GM19397 (cell line): ENCODE results near the gene TBC1D8.

ENCODE experiments used
- ATAC-seq: cut with Tn5 transposase; IDR thresholded peaks from one replicate; pipeline ENCODE4 v1.9.1; 2021; ENCODE audit warnings: mild to moderate bottlenecking, moderate library complexity; ENCODE audit not compliant: unreplicated experiment

Gene TBC1D8

GRCh38 chr2:101139495-101139894, 11.7 kb downstream of the TBC1D8 start:
- ATAC-seq = no peak

GRCh38 chr2:101135412-101136296, 15.5 kb downstream of the TBC1D8 start:
- no peak for ATAC-seq

- no peak for ATAC-seq
These were observed 17.6 kb downstream of the TBC1D8 start for GRCh38 chr2:101133492-101134100.

GRCh38 chr2:101132202-101132601, 19.0 kb downstream of the TBC1D8 start:
- no peak for ATAC-seq

GRCh38 chr2:101130081-101130480, 21.1 kb downstream of the TBC1D8 start:
- no peak for ATAC-seq

GRCh38 chr2:101127319-101128056, 23.7 kb downstream of the TBC1D8 start:
- no peak for ATAC-seq

GRCh38 chr2:101125808-101126207, 25.4 kb downstream of the TBC1D8 start:
- no peak for ATAC-seq

GRCh38 chr2:101125374-101125773, 25.8 kb downstream of the TBC1D8 start:
- ATAC-seq = no peak

GRCh38 chr2:101124643-101125366, 26.4 kb downstream of the TBC1D8 start:
- ATAC-seq = no peak

GRCh38 chr2:101123795-101124471, 27.2 kb downstream of the TBC1D8 start:
- ATAC-seq = no peak

- no peak for ATAC-seq
These were observed 30.0 kb downstream of the TBC1D8 start for GRCh38 chr2:101121174-101121573.

GRCh38 chr2:101120124-101120996, 30.8 kb downstream of the TBC1D8 start:
- ATAC-seq = no peak

GRCh38 chr2:101119431-101119830, 31.8 kb downstream of the TBC1D8 start:
- ATAC-seq = no peak

- no peak for ATAC-seq
These were observed 34.2 kb downstream of the TBC1D8 start for GRCh38 chr2:101116841-101117552.

GRCh38 chr2:101116348-101116747, 34.8 kb downstream of the TBC1D8 start:
- no peak for ATAC-seq

GRCh38 chr2:101115664-101116063, 35.5 kb downstream of the TBC1D8 start:
- no peak for ATAC-seq

GRCh38 chr2:101114815-101115214, 36.4 kb downstream of the TBC1D8 start:
- no peak for ATAC-seq

GRCh38 chr2:101114268-101114783, 36.9 kb downstream of the TBC1D8 start:
- no peak for ATAC-seq
